Colonic mucosa (tissue), 4 donors: Measurements from ENCODE around the gene CERS6. TPM values are rescaled to one million over a fixed set of nuclear protein-coding genes. Genes with fewer than 3 reads are reported as not detected.

Experiments
- DNase-seq: peaks from one replicate; pipeline ENCODE4 v3.0.0-alpha.2; 2020
- H3K27ac ChIP-seq: fragments of 200-600 bp; one replicate; pipeline ENCODE4 v1.8.0; 2021
- H3K27me3 ChIP-seq: fragments of 200-600 bp; one replicate; pipeline ENCODE4 v1.8.0; 2021
- H3K36me3 ChIP-seq: fragments of 200-600 bp; one replicate; pipeline ENCODE4 v1.8.0; 2021
- H3K4me1 ChIP-seq: fragments of 200-600 bp; one replicate; pipeline ENCODE4 v1.8.0; 2021; ENCODE audit warnings: mild to moderate bottlenecking
- H3K4me3 ChIP-seq: fragments of 200-600 bp; one replicate; pipeline ENCODE4 v1.8.0; 2021
- H3K9ac ChIP-seq, 2 donors: one replicate each; pipeline ENCODE4 v1.7.0; 2013; ENCODE audit warnings: control low read depth in 2 of 2, low read depth in 2 of 2, low read length in 2 of 2
- H3K9me3 ChIP-seq: fragments of 200-600 bp; one replicate; pipeline ENCODE4 v1.8.0; 2021
- CTCF ChIP-seq: fragments of 200-600 bp; IDR thresholded peaks from one replicate; pipeline ENCODE4 v1.8.0; 2022; ENCODE audit warnings: antibody characterized with exemption, mild to moderate bottlenecking
- intact Hi-C: fragments of 100-400 bp; cut with DNase I; formaldehyde crosslinking; loops from one replicate; pipeline ENCODE4 v1.14.1; 2022
- total RNA-seq, 2 donors: library from RNA; stranded (reverse); fragmentation: NEBNext Ultra II Directional in 1 of 2; extraction: Animal tissue kit (Norgen Biotek cat#: 25700) in 1 of 2; gene quantifications; one replicate each; pipeline ENCODE4 v1.2.1, GENCODE V29; 2021
- donor health status: healthy.
- donor health status: DM: no; HTN: no; CAD: no.
- donor health status: DM: no; HTN: no; CAD: no.

CERS6 gene
- total RNA-seq, 2 donors from 2014 or later: 56.7 to 75.9 TPM

- no peak for TF ChIP-seq CTCF
- intact Hi-C loops: no loop called here
- H3K9ac ChIP-seq: no peak overlapping the region
- no peaks in the 10 kb centered on the region for H3K27me3 ChIP-seq
- H3K4me3 ChIP-seq: no peak overlapping the region
- H3K4me1 ChIP-seq: no peaks in the 10 kb centered on the region
- H3K27ac ChIP-seq: no peak overlapping the region
- no peak for DNase-seq
- H3K36me3 ChIP-seq: no peaks in the 10 kb centered on the region
- no peaks in the 10 kb centered on the region for H3K9me3 ChIP-seq
Measured at GRCh38 chr2:168536925-168537466, 80.9 kb downstream of the CERS6 start.

- Histone ChIP-seq H3K27ac (no peak overlapping the region), H3K27me3 (no peaks in the 10 kb centered on the region), H3K9ac (no peak overlapping the region), H3K9me3 (no peaks in the 10 kb centered on the region), H3K4me3 (no peak overlapping the region), H3K36me3 (no peaks in the 10 kb centered on the region), H3K4me1 (no peaks in the 10 kb centered on the region)
- intact Hi-C loops: no loop called here
- DNase-seq: no peak
- no peak for TF ChIP-seq CTCF
Measured at GRCh38 chr2:168538133-168538532, 82.1 kb downstream of the CERS6 start.

GRCh38 chr2:168538534-168538933 is 82.5 kb downstream of the CERS6 start:
- no peak for TF ChIP-seq CTCF
- H3K36me3 ChIP-seq: no peaks in the 10 kb centered on the region
- H3K27me3 ChIP-seq: no peaks in the 10 kb centered on the region
- no peaks in the 10 kb centered on the region for H3K9me3 ChIP-seq
- no peak overlapping the region for H3K9ac ChIP-seq
- intact Hi-C loops: no loop called here
- H3K4me3 ChIP-seq: no peak overlapping the region
- no peak for DNase-seq
- H3K4me1 ChIP-seq: no peaks in the 10 kb centered on the region
- no peak overlapping the region for H3K27ac ChIP-seq

GRCh38 chr2:168539945-168540344 is 83.9 kb downstream of the CERS6 start:
- no peaks in the 10 kb centered on the region for H3K27me3 ChIP-seq
- DNase-seq: no peak
- TF ChIP-seq CTCF: no peak
- no peak overlapping the region for H3K27ac ChIP-seq
- no peaks in the 10 kb centered on the region for H3K4me1 ChIP-seq
- H3K36me3 ChIP-seq: no peaks in the 10 kb centered on the region
- no peak overlapping the region for H3K4me3 ChIP-seq
- H3K9ac ChIP-seq: no peak overlapping the region
- no peaks in the 10 kb centered on the region for H3K9me3 ChIP-seq
- intact Hi-C loops: no loop called here

- H3K9me3 ChIP-seq: no peaks in the 10 kb centered on the region
- H3K27ac ChIP-seq: no peak overlapping the region
- no peak overlapping the region for H3K4me3 ChIP-seq
- intact Hi-C loops: no loop called here
- H3K4me1 ChIP-seq: no peaks in the 10 kb centered on the region
- DNase-seq: no peak
- H3K36me3 ChIP-seq: no peaks in the 10 kb centered on the region
- H3K9ac ChIP-seq: no peak overlapping the region
- TF ChIP-seq CTCF: no peak
- H3K27me3 ChIP-seq: no peaks in the 10 kb centered on the region
Measured at GRCh38 chr2:168541858-168542257, 85.8 kb downstream of the CERS6 start.
